DND-41 (cell line): Measurements from ENCODE around the gene SRGAP2C.
"Not testable (repeated sequence)": the region's sequence is repeated elsewhere in the genome, so short reads cannot be mapped to it uniquely, and the experiment has no call there.

ENCODE experiments used
- CTCF ChIP-seq: IDR thresholded peaks from 2 replicates; pipeline ENCODE4 v1.5.1; 2012; ENCODE audit warnings: borderline replicate concordance, low read length, moderate library complexity, mild to moderate bottlenecking; ENCODE audit not compliant: poor library complexity, severe bottlenecking; ENCODE audit errors: extremely low read depth
- EZH2 ChIP-seq: IDR thresholded peaks from 3 replicates; pipeline ENCODE4 v1.6.1; 2012; ENCODE audit warnings: borderline replicate concordance, low read depth, mild to moderate bottlenecking, moderate library complexity, low read length, inconsistent platforms; ENCODE audit not compliant: severe bottlenecking

- TF ChIP-seq CTCF, EZH2: not testable (repeated sequence)
These were observed 248.7 kb downstream of the SRGAP2C start for GRCh38 chr1:121433517-121433916.
